CD8-positive, alpha-beta memory T cell (primary cell): ENCODE data around the gene SCN3A. TPM values are rescaled to one million over a fixed set of nuclear protein-coding genes. Genes with fewer than 3 reads are reported as not detected.

Experiments
- CTCF ChIA-PET: fragments of 350-600 bp; sonication (Branson Sonifier 250); formaldehyde crosslinking; loops from one replicate; lab custom pipeline; 2021; ENCODE audit warnings: antibody characterized with exemption; lab: Charles Lee
- POLR2A ChIA-PET: fragments of 350-600 bp; sonication (Branson Sonifier 250); formaldehyde crosslinking; loops from one replicate; lab custom pipeline; 2021; ENCODE audit warnings: antibody characterized with exemption; lab: Charles Lee
- DNase-seq, 5 donors: peaks; one replicate each; pipeline versions ENCODE4 v3.0.0 to v3.0.0-alpha.2; 2020 to 2022; ENCODE audit warnings: mixed read lengths in 1 of 5
- H3K27ac ChIP-seq: one replicate; pipeline ENCODE4 v1.7.0; 2013; ENCODE audit warnings: low read depth, mild to moderate bottlenecking, low read length, moderate library complexity
- H3K27me3 ChIP-seq: 2 replicates; pipeline ENCODE4 v1.7.0; 2013; ENCODE audit warnings: low read length, mild to moderate bottlenecking; ENCODE audit not compliant: insufficient read depth, poor library complexity, severe bottlenecking
- H3K36me3 ChIP-seq: 2 replicates; pipeline ENCODE4 v1.7.0; 2013; ENCODE audit warnings: mild to moderate bottlenecking, low read length, moderate library complexity; ENCODE audit not compliant: insufficient read depth
- H3K4me1 ChIP-seq: 2 replicates; pipeline ENCODE4 v1.7.0; 2013; ENCODE audit warnings: mild to moderate bottlenecking, low read length, moderate library complexity; ENCODE audit not compliant: insufficient read depth
- H3K4me3 ChIP-seq: 2 replicates; pipeline ENCODE4 v1.7.0; 2013; ENCODE audit warnings: mild to moderate bottlenecking, low read length
- H3K9me3 ChIP-seq: 2 replicates; pipeline ENCODE4 v1.7.0; 2013; ENCODE audit warnings: mild to moderate bottlenecking, low read length
- H3K27ac Mint-ChIP-seq, 8 donors: one replicate each; pipeline ENCODE4 v1.8.0; 2020 to 2021; ENCODE audit warnings: mixed read lengths in 8 of 8, mild to moderate bottlenecking in 6 of 8, inconsistent platforms in 3 of 8, moderate library complexity in 3 of 8
- H3K27me3 Mint-ChIP-seq, 2 donors: one replicate each; pipeline ENCODE4 v1.8.0; 2020 to 2021; ENCODE audit warnings: mixed read lengths in 2 of 2, mild to moderate bottlenecking in 1 of 2, moderate library complexity in 1 of 2
- H3K36me3 Mint-ChIP-seq, 3 donors: one replicate each; pipeline ENCODE4 v1.8.0; 2020 to 2021; ENCODE audit warnings: mixed read lengths in 3 of 3, inconsistent platforms in 1 of 3, mild to moderate bottlenecking in 1 of 3
- H3K4me1 Mint-ChIP-seq, 3 donors: one replicate each; pipeline ENCODE4 v1.8.0; 2020 to 2021; ENCODE audit warnings: mixed read lengths in 3 of 3, inconsistent platforms in 1 of 3, mild to moderate bottlenecking in 1 of 3
- H3K4me3 Mint-ChIP-seq, 7 donors: one replicate each; pipeline ENCODE4 v1.8.0; 2020 to 2021; ENCODE audit warnings: mixed read lengths in 7 of 7, mild to moderate bottlenecking in 6 of 7, moderate library complexity in 4 of 7, inconsistent platforms in 2 of 7
- H3K9me3 Mint-ChIP-seq, 5 donors: one replicate each; pipeline ENCODE4 v1.8.0; 2020 to 2022; ENCODE audit warnings: mixed read lengths in 5 of 5, mild to moderate bottlenecking in 3 of 5, moderate library complexity in 2 of 5, inconsistent platforms in 1 of 5
- polyA plus RNA-seq: library from polyadenylated mRNA; unstranded; fragments of 300-500 nt; fragmentation: Illumina TruSeq; gene quantifications from one replicate; pipeline ENCODE4 v1.2.3, GENCODE V29; 2021
- total RNA-seq, 2 experiments: library from RNA; stranded (reverse); gene quantifications; one replicate each; pipeline ENCODE4 v1.2.3, GENCODE V29; 2021

SCN3A gene
- total and polyA plus RNA-seq, 3 experiments from 2014 or later = not detected

GRCh38 chr2:165068487-165068757, 135.4 kb downstream of the SCN3A start:
- Mint-ChIP-seq H3K27ac (no peak overlapping the region), H3K36me3 (no peaks in the 10 kb centered on the region), H3K4me3 (no peak overlapping the region), H3K4me1 (no peaks in the 10 kb centered on the region), H3K27me3 (peaks cover 0 to under 1% of the 10 kb centered on the region in 2 donors), H3K9me3 (peaks cover 0 to 3% (median 0%) of the 10 kb centered on the region in 5 donors)
- H3K27me3 ChIP-seq = no peaks in the 10 kb centered on the region
- DNase-seq = no peak
- no peak overlapping the region for H3K4me3 ChIP-seq
- no peak overlapping the region for H3K27ac ChIP-seq
- ChIA-PET POLR2A (no interaction called here), CTCF (no interaction called here)
- no peaks in the 10 kb centered on the region for H3K36me3 ChIP-seq
- no peaks in the 10 kb centered on the region for H3K4me1 ChIP-seq
- H3K9me3 ChIP-seq = no peaks in the 10 kb centered on the region

GRCh38 chr2:165067643-165068486, 136.0 kb downstream of the SCN3A start:
- H3K27me3 Mint-ChIP-seq = no peaks in the 10 kb centered on the region

DNA sequence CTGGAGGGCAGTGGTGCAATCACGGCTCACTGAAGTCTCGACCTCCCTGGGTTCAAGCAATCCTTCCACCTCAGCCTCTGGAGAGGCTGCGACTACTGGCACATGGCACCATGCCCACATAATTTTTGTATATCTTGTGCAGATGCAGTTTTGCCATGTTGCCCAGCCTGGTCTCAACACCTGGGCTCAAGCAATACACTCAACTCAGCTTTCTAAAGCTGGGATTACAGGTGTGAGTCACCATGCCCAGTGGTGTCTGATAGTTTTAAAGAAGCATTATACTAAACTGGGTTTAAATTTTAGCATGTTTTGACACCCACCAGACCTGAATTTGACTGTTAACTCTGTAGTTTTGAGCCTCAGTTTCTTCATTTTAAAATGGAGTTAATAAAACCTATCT, 139.1 kb downstream of the SCN3A start:
- CTCF ChIA-PET = no interaction called here
- Mint-ChIP-seq H3K9me3 (peaks cover 0 to 5% (median 1%) of the 10 kb centered on the region in 5 donors), H3K4me3 (no peak overlapping the region), H3K36me3 (no peaks in the 10 kb centered on the region), H3K4me1 (no peaks in the 10 kb centered on the region), H3K27ac (no peak overlapping the region), H3K27me3 (no peaks in the 10 kb centered on the region)
- Histone ChIP-seq H3K27ac (no peak overlapping the region), H3K36me3 (no peaks in the 10 kb centered on the region), H3K9me3 (no peaks in the 10 kb centered on the region), H3K4me3 (no peak overlapping the region), H3K27me3 (no peaks in the 10 kb centered on the region), H3K4me1 (no peaks in the 10 kb centered on the region)
- DNase-seq = no peak
- POLR2A ChIA-PET = no interaction called here

More at GRCh38 chr2:165067643-165068486, 136.0 kb downstream of the SCN3A start:
- Mint-ChIP-seq H3K36me3 (no peaks in the 10 kb centered on the region), H3K9me3 (peaks cover 0 to 3% (median 0%) of the 10 kb centered on the region in 5 donors), H3K4me1 (no peaks in the 10 kb centered on the region), H3K27ac (no peak overlapping the region), H3K4me3 (no peak overlapping the region)
- H3K4me1 ChIP-seq = no peaks in the 10 kb centered on the region
- H3K27me3 ChIP-seq = no peaks in the 10 kb centered on the region
- no peak overlapping the region for H3K4me3 ChIP-seq
- CTCF ChIA-PET = no interaction called here
- POLR2A ChIA-PET = no interaction called here
- no peaks in the 10 kb centered on the region for H3K36me3 ChIP-seq
- no peak overlapping the region for H3K27ac ChIP-seq
- no peak for DNase-seq
- H3K9me3 ChIP-seq = no peaks in the 10 kb centered on the region

GRCh38 chr2:165060411-165060810, 143.4 kb downstream of the SCN3A start:
- H3K4me3 Mint-ChIP-seq = no peak overlapping the region
- no peak overlapping the region for H3K27ac ChIP-seq
- H3K36me3 Mint-ChIP-seq = no peaks in the 10 kb centered on the region
- no peaks in the 10 kb centered on the region for H3K27me3 Mint-ChIP-seq
- no peak overlapping the region for H3K27ac Mint-ChIP-seq
- H3K9me3 ChIP-seq = no peaks in the 10 kb centered on the region
- H3K9me3 Mint-ChIP-seq = peaks cover 0 to 5% (median 1%) of the 10 kb centered on the region in 5 donors
- no peaks in the 10 kb centered on the region for H3K4me1 ChIP-seq
- POLR2A ChIA-PET = no interaction called here
- DNase-seq = no peak
- CTCF ChIA-PET = no interaction called here
- no peaks in the 10 kb centered on the region for H3K36me3 ChIP-seq
- no peaks in the 10 kb centered on the region for H3K4me1 Mint-ChIP-seq
- no peaks in the 10 kb centered on the region for H3K27me3 ChIP-seq
- H3K4me3 ChIP-seq = no peak overlapping the region

DNA sequence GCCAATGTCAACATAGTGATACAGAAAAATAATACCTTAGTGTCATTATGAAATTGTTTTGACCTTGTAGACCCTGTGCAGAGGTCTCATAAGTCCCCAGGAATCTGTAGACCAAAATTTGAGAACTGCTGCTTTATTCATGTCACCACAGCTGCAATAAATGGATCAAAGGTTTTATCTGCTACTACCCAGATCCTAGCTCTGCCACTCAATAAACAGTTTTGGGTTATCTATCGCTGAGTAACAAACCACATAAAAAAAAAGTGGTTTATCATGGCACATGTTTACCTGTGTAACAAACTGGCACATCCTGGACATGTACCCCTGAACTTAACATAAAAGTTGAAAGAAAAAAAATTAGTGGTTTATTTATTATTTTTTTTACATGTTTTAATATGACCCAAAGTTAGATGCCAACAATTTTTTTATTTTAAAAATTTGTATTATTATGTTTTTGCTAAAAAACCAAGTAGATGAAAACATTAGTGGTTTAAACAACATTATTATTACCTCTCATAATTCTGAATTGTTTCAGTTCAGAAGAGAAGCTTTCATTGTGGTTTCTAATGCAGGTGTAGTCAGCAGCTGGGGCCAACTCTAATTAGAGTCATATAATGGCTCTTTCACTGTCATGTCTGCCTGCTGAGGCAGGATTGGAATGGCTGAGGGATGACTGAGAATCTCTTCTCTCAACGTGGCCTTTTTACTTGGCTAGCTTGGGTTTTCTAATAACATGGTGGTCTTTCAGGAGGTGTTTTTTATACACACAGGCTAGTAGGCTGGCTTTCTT, 145.2 kb downstream of the SCN3A start:
- no peaks in the 10 kb centered on the region for H3K4me1 Mint-ChIP-seq
- no peak overlapping the region for H3K27ac Mint-ChIP-seq
- no peaks in the 10 kb centered on the region for H3K36me3 Mint-ChIP-seq
- peaks cover 0 to 3% (median 1%) of the 10 kb centered on the region in 5 donors for H3K9me3 Mint-ChIP-seq
- ChIA-PET POLR2A (no interaction called here), CTCF (no interaction called here)
- no peaks in the 10 kb centered on the region for H3K27me3 ChIP-seq
- no peak for DNase-seq
- no peaks in the 10 kb centered on the region for H3K4me1 ChIP-seq
- no peak overlapping the region for H3K4me3 Mint-ChIP-seq
- H3K9me3 ChIP-seq = no peaks in the 10 kb centered on the region
- no peaks in the 10 kb centered on the region for H3K36me3 ChIP-seq
- no peak overlapping the region for H3K4me3 ChIP-seq
- no peak overlapping the region for H3K27ac ChIP-seq
- H3K27me3 Mint-ChIP-seq = no peaks in the 10 kb centered on the region

DNA sequence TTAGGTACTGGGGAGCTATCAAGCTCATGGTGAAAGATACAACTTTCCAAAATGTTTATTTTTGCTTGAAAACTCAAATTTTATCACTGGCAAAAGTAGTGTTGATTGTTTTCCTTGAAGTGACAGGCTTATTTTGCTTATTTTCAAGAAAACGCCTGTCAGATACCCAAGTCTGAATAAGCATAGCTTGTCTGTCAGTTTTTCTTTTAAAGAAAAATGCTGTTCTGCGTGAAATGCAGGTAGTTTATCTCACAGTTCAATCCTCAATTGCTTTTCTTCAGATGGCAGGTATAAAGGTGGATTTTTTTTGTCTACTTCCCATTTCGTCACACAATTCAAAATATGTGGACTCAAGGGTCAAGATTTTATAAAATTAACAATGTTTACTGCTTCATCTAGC, 145.9 kb downstream of the SCN3A start:
- Histone ChIP-seq H3K4me3 (no peak overlapping the region), H3K27me3 (no peaks in the 10 kb centered on the region), H3K27ac (no peak overlapping the region), H3K9me3 (no peaks in the 10 kb centered on the region), H3K4me1 (no peaks in the 10 kb centered on the region), H3K36me3 (no peaks in the 10 kb centered on the region)
- peaks cover 0 to 3% (median 1%) of the 10 kb centered on the region in 5 donors for H3K9me3 Mint-ChIP-seq
- no peaks in the 10 kb centered on the region for H3K27me3 Mint-ChIP-seq
- CTCF ChIA-PET = no interaction called here
- no peaks in the 10 kb centered on the region for H3K36me3 Mint-ChIP-seq
- H3K4me1 Mint-ChIP-seq = no peaks in the 10 kb centered on the region
- DNase-seq = no peak
- POLR2A ChIA-PET = no interaction called here
- no peak overlapping the region for H3K4me3 Mint-ChIP-seq
- H3K27ac Mint-ChIP-seq = no peak overlapping the region

DNA sequence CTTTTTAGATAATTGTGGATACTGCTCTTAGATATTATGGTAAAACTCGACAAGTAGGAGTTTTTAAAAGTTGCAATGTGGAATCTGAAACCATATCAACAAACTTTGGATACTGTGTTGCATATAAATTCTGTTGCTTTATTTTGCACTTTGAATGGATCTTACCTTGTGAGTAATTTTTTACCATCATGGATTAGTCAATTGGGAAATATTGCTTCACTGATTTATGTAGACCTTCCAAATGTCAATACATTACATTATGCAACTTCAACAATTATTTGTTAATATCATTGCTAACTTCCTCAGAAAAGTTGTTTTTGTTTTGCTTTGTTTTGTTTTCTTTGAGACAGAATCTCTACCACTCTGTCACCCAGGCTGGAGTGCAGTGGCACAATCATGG, 146.5 kb downstream of the SCN3A start:
- no peak overlapping the region for H3K27ac Mint-ChIP-seq
- Histone ChIP-seq H3K4me3 (no peak overlapping the region), H3K27me3 (no peaks in the 10 kb centered on the region), H3K27ac (no peak overlapping the region), H3K4me1 (no peaks in the 10 kb centered on the region), H3K9me3 (no peaks in the 10 kb centered on the region), H3K36me3 (no peaks in the 10 kb centered on the region)
- H3K4me1 Mint-ChIP-seq = no peaks in the 10 kb centered on the region
- no peaks in the 10 kb centered on the region for H3K27me3 Mint-ChIP-seq
- no peak overlapping the region for H3K4me3 Mint-ChIP-seq
- ChIA-PET POLR2A (no interaction called here), CTCF (no interaction called here)
- H3K9me3 Mint-ChIP-seq = peaks cover 0 to 3% (median 0%) of the 10 kb centered on the region in 5 donors
- DNase-seq = no peak
- no peaks in the 10 kb centered on the region for H3K36me3 Mint-ChIP-seq

DNA sequence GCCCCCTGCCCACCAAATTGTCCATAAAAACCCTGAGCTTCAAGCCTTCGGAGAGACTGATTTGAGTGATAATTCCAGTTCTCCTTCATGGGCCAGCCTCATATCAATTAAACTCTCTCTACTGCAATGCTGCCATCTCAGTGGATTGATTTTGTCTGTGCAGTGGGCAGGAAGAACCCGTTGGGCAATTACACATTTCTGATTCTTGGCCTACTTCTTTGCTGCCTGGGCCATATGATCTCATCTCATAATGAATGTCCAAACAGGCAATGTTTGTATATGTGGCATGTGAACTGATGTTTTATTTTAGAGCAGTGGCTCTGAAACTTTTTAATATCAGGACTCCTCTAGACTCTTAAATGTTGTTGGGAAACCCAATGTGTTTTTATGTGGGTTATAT, 147.3 kb downstream of the SCN3A start:
- no peaks in the 10 kb centered on the region for H3K27me3 ChIP-seq
- DNase-seq = no peak
- Mint-ChIP-seq H3K4me3 (no peak overlapping the region), H3K9me3 (peaks cover 0 to 1% (median 0%) of the 10 kb centered on the region in 5 donors), H3K27me3 (no peaks in the 10 kb centered on the region), H3K27ac (no peak overlapping the region), H3K4me1 (no peaks in the 10 kb centered on the region), H3K36me3 (no peaks in the 10 kb centered on the region)
- no peak overlapping the region for H3K27ac ChIP-seq
- CTCF ChIA-PET = no interaction called here
- no peaks in the 10 kb centered on the region for H3K36me3 ChIP-seq
- POLR2A ChIA-PET = no interaction called here
- H3K9me3 ChIP-seq = no peaks in the 10 kb centered on the region
- no peaks in the 10 kb centered on the region for H3K4me1 ChIP-seq
- H3K4me3 ChIP-seq = no peak overlapping the region
